HepG2 (cell line): Measurements from ENCODE around the gene MOCS2. TPM values are rescaled to one million over a fixed set of nuclear protein-coding genes. Genes with fewer than 3 reads are reported as not detected.

ENCODE experiments used
- ARID4A ChIP-seq: sonication (generic); formaldehyde crosslinking; IDR thresholded peaks from 2 replicates; pipeline ENCODE4 v1.5.0; 2020; ENCODE audit warnings: mild to moderate bottlenecking, missing genetic modification reagents, borderline replicate concordance
- ATF7 ChIP-seq, 2 experiments: fragments of 450-650 bp in 1 of 2; sonication (generic) in 1 of 2; formaldehyde crosslinking in 1 of 2; IDR thresholded peaks; 2 replicates each; pipeline versions ENCODE4 v1.4.0 to v1.6.1; 2016 to 2020; ENCODE audit warnings: antibody characterized with exemption in 1 of 2, mild to moderate bottlenecking in 1 of 2, missing genetic modification reagents in 1 of 2
- DPF2 ChIP-seq: sonication (generic); formaldehyde crosslinking; IDR thresholded peaks from 2 replicates; pipeline ENCODE4 v1.4.0; 2020; ENCODE audit warnings: mild to moderate bottlenecking, low read depth, missing genetic modification reagents, borderline replicate concordance
- EEA1 ChIP-seq: sonication (generic); formaldehyde crosslinking; IDR thresholded peaks from 2 replicates; pipeline ENCODE4 v1.5.1; 2020; ENCODE audit warnings: mild to moderate bottlenecking, missing genetic modification reagents, borderline replicate concordance
- GATAD1 ChIP-seq: IDR thresholded peaks from 2 replicates; pipeline ENCODE4 v1.6.1; 2016; ENCODE audit warnings: missing genetic modification reagents, missing compliant biosample characterization
- KDM6A ChIP-seq: IDR thresholded peaks from 2 replicates; pipeline ENCODE4 v1.6.1; 2016; ENCODE audit warnings: low read depth
- MED1 ChIP-seq: sonication (generic); formaldehyde crosslinking; IDR thresholded peaks from 2 replicates; pipeline ENCODE4 v1.4.0; 2020; ENCODE audit warnings: missing genetic modification reagents
- PATZ1 ChIP-seq: sonication (generic); formaldehyde crosslinking; IDR thresholded peaks from 2 replicates; pipeline ENCODE4 v1.4.0; 2020; ENCODE audit warnings: missing genetic modification reagents
- SAFB2 ChIP-seq: sonication (generic); formaldehyde crosslinking; IDR thresholded peaks from 2 replicates; pipeline ENCODE4 v1.5.1; 2020; ENCODE audit warnings: missing genetic modification reagents, low read depth, mild to moderate bottlenecking, borderline replicate concordance
- THRA ChIP-seq: sonication (generic); formaldehyde crosslinking; IDR thresholded peaks from 2 replicates; pipeline ENCODE4 v1.4.0; 2020; ENCODE audit warnings: missing genetic modification reagents, borderline replicate concordance
- XBP1 ChIP-seq: sonication (generic); formaldehyde crosslinking; IDR thresholded peaks from 2 replicates; pipeline ENCODE4 v1.5.0; 2020; ENCODE audit warnings: missing genetic modification reagents
- ZBTB42 ChIP-seq: sonication (generic); formaldehyde crosslinking; IDR thresholded peaks from 2 replicates; pipeline ENCODE4 v1.5.0; 2020; ENCODE audit warnings: mild to moderate bottlenecking, missing genetic modification reagents
- ZFX ChIP-seq: sonication (generic); formaldehyde crosslinking; IDR thresholded peaks from 2 replicates; pipeline ENCODE4 v1.4.0; 2020; ENCODE audit warnings: mild to moderate bottlenecking, low read depth, missing genetic modification reagents, moderate library complexity
- ZMYM4 ChIP-seq: sonication (generic); formaldehyde crosslinking; IDR thresholded peaks from 2 replicates; pipeline ENCODE4 v1.8.1; 2023; ENCODE audit warnings: mild to moderate bottlenecking, missing genetic modification reagents
- ZNF180 ChIP-seq: sonication (generic); formaldehyde crosslinking; IDR thresholded peaks from 2 replicates; pipeline ENCODE4 v1.4.0; 2020; ENCODE audit warnings: low read depth, missing genetic modification reagents, borderline replicate concordance
- ZNF580 ChIP-seq: IDR thresholded peaks from 2 replicates; pipeline ENCODE4 v1.6.1; 2016; ENCODE audit warnings: low read depth, borderline replicate concordance
- ZNF777 ChIP-seq: sonication (generic); formaldehyde crosslinking; IDR thresholded peaks from 2 replicates; pipeline ENCODE4 v1.4.0; 2020; ENCODE audit warnings: missing genetic modification reagents
- ZNF879 ChIP-seq: sonication (generic); formaldehyde crosslinking; IDR thresholded peaks from 2 replicates; pipeline ENCODE4 v1.8.1; 2023; ENCODE audit warnings: missing genetic modification reagents
- polyA plus RNA-seq, 8 experiments: library from polyadenylated mRNA; depleted of rRNA in 3 of 8; stranded (reverse) in 7 of 8; unstranded in 1 of 8; fragments of >200 nt; fragmentation: Illumina TruSeq in 4 of 8; extraction: Trizol in 4 of 8; gene quantifications; 2 replicates each; pipeline versions ENCODE4 v1.2.1 to v1.2.3, GENCODE V29; 2011 to 2016; ENCODE audit warnings: low read depth in 4 of 8, missing spikeins in 1 of 8, mixed read lengths in 1 of 8; ENCODE audit not compliant: insufficient read depth in 1 of 8
- total RNA-seq, 5 experiments: library from RNA; depleted of rRNA; stranded (reverse); fragments of >200 nt; fragmentation: Illumina TruSeq; extraction: Trizol; gene quantifications; 2 replicates each; pipeline ENCODE4 v1.2.3, GENCODE V29; 2016; ENCODE audit warnings: low read depth in 1 of 5

The MOCS2 gene
- total and polyA plus RNA-seq, 2 of the 13 experiments (the other 11 are each of a cell fraction or from before 2014, with no cell fraction given), result 19.2 to 41.9 TPM

- TF ChIP-seq ARID4A (peak; percentile 83; the same call in 1 of the 2 replicates), ZNF580 (peak; percentile 54; the same call in 1 of the 2 replicates), DPF2 (CRISPR knock-in tag) (no peak), EEA1 (CRISPR knock-in tag) (no peak), ATF7 (IDR thresholded peaks at IDR 0.05) (no peak), ATF7 (CRISPR knock-in tag; IDR thresholded peaks at IDR 0.05) (peak; percentile 38; the same call in 1 of the 2 replicates), MED1 (CRISPR knock-in tag) (peak; percentile 53), ZNF180 (CRISPR knock-in tag) (no peak), ZNF879 (peak; percentile 63; the same call in 1 of the 2 replicates), ZMYM4 (CRISPR knock-in tag) (peak; percentile 70), ZBTB42 (0 out of 2 replicates have a peak, but pooled peaks have one; percentile 66), PATZ1 (CRISPR knock-in tag) (peak; percentile 52; the same call in 1 of the 2 replicates), SAFB2 (0 out of 2 replicates have a peak, but pooled peaks have one; percentile 29), KDM6A (CRISPR knock-in tag) (no peak), THRA (0 out of 2 replicates have a peak, but pooled peaks have one; percentile 24), XBP1 (CRISPR knock-in tag) (no peak), ZFX (CRISPR knock-in tag) (peak; percentile 93), GATAD1 (peak; percentile 65; the same call in 1 of the 2 replicates), ZNF777 (CRISPR knock-in tag) (peak; percentile 95)
Measured at GRCh38 chr5:53109443-53110127, at the start of gene MOCS2 (continued).
